Endothelial cell of umbilical vein (primary cell): ENCODE data around the gene SEMA3E. TPM values are rescaled to one million over a fixed set of nuclear protein-coding genes. Genes with fewer than 3 reads are reported as not detected.

Experiments
- BruUV-seq: library from RNA; stranded (reverse); fragments of 400-500 nt; replicated peaks from 2 replicates; lab custom pipeline; 2021; lab: Mats Ljungman, UMichigan
- CTCF ChIA-PET: fragments of 300-600, 350-600 bp; sonication (Branson Sonifier 250); formaldehyde crosslinking; loops from one replicate; lab custom pipeline; 2021; ENCODE audit warnings: antibody characterized with exemption, inconsistent platforms; lab: Charles Lee
- POLR2A ChIA-PET: fragments of 300-600, 350-600 bp; sonication (Branson Sonifier 250); formaldehyde crosslinking; loops from one replicate; lab custom pipeline; 2021; ENCODE audit warnings: antibody characterized with exemption, inconsistent platforms; lab: Charles Lee
- DNase-seq: peaks from one replicate; pipeline ENCODE4 v3.0.0-alpha.2; 2011; ENCODE audit warnings: low read depth, low spot score
- FAIRE-seq: peaks from 2 replicates; lab custom pipeline; 2011; peaks lifted over from hg19 to GRCh38; lab: Jason Lieb, UNC
- H2AFZ ChIP-seq: 2 replicates; pipeline ENCODE4 v1.6.0; 2012; ENCODE audit warnings: low read depth, low read length, control low read depth, inconsistent platforms
- H3K27ac ChIP-seq: 2 replicates; pipeline ENCODE4 v1.5.1; 2011; ENCODE audit warnings: low read depth, mild to moderate bottlenecking, control low read depth, low read length, moderate library complexity; ENCODE audit not compliant: insufficient read depth
- H3K27me3 ChIP-seq, 2 experiments: 2 replicates each; pipeline versions ENCODE4 v1.6.0 to v1.6.1; 2011; ENCODE audit warnings: low read length in 2 of 2, mixed read lengths in 1 of 2; ENCODE audit not compliant: control insufficient read depth in 2 of 2, insufficient read depth in 2 of 2
- H3K36me3 ChIP-seq, 2 experiments: 2 replicates in 1 of 2; 3 replicates in 1 of 2; pipeline ENCODE4 v1.5.1; 2011; ENCODE audit warnings: low read length in 2 of 2, mild to moderate bottlenecking in 1 of 2, moderate library complexity in 1 of 2; ENCODE audit not compliant: control insufficient read depth in 2 of 2, insufficient read depth in 2 of 2; ENCODE audit errors: extremely low read depth in 1 of 2
- H3K4me1 ChIP-seq: 3 replicates; pipeline ENCODE4 v1.5.1; 2011; ENCODE audit warnings: mild to moderate bottlenecking, low read length; ENCODE audit not compliant: control insufficient read depth, insufficient read depth; ENCODE audit errors: extremely low read depth
- H3K4me2 ChIP-seq: 2 replicates; pipeline ENCODE4 v1.6.1; 2011; ENCODE audit warnings: low read length, control low read depth, mixed read lengths; ENCODE audit not compliant: insufficient read depth
- H3K4me3 ChIP-seq, 3 experiments: fragments of 200-600 bp in 1 of 3; sonication (generic), shearing (Covaris generic) in 1 of 3; replicated peaks in 1 of 3; 2 replicates each; pipeline ENCODE4 v1.5.1; 2011 to 2016; ENCODE audit warnings: control low read depth in 3 of 3, low read length in 3 of 3, mild to moderate bottlenecking in 2 of 3, inconsistent platforms in 1 of 3, low read depth in 1 of 3, moderate library complexity in 1 of 3; ENCODE audit not compliant: insufficient read depth in 1 of 3
- H3K79me2 ChIP-seq: 2 replicates; pipeline ENCODE4 v1.6.0; 2012; ENCODE audit warnings: low read length, inconsistent platforms; ENCODE audit not compliant: control insufficient read depth, insufficient read depth
- H3K9ac ChIP-seq: replicated peaks from 2 replicates; pipeline ENCODE3; 2011; ENCODE audit warnings: low read length, control low read depth; ENCODE audit not compliant: insufficient read depth; ENCODE audit errors: extremely low read depth
- H3K9me1 ChIP-seq: replicated peaks from 3 replicates; pipeline ENCODE4 v1.6.0; 2011; ENCODE audit warnings: mild to moderate bottlenecking, low read length; ENCODE audit not compliant: control insufficient read depth, insufficient read depth; ENCODE audit errors: extremely low read depth
- H3K9me3 ChIP-seq: replicated peaks from 2 replicates; pipeline ENCODE4 v1.5.1; 2012; ENCODE audit warnings: low read length, inconsistent platforms; ENCODE audit not compliant: control insufficient read depth, insufficient read depth
- H4K20me1 ChIP-seq: replicated peaks from 2 replicates; pipeline ENCODE3; 2011; ENCODE audit warnings: mild to moderate bottlenecking, low read length; ENCODE audit not compliant: control insufficient read depth, insufficient read depth; ENCODE audit errors: extremely low read depth
- EZH2 ChIP-seq: IDR thresholded peaks from 2 replicates; pipeline ENCODE4 v1.6.1; 2012; ENCODE audit warnings: borderline replicate concordance, low read depth, mild to moderate bottlenecking, moderate library complexity, low read length, inconsistent platforms; ENCODE audit not compliant: severe bottlenecking
- JUN ChIP-seq: IDR thresholded peaks from 2 replicates; pipeline ENCODE4 v1.6.1; 2011; ENCODE audit warnings: borderline replicate concordance, low read depth; ENCODE audit not compliant: insufficient read length, insufficient read depth
- POLR2A ChIP-seq: IDR thresholded peaks from 2 replicates; pipeline ENCODE4 v1.6.1; 2012; ENCODE audit warnings: low read depth, mild to moderate bottlenecking, control low read depth, low read length
- POLR2AphosphoS5 ChIP-seq: IDR thresholded peaks from 2 replicates; pipeline ENCODE4 v1.6.1; 2012; ENCODE audit warnings: low read depth, mild to moderate bottlenecking, control low read depth, low read length, moderate library complexity; ENCODE audit not compliant: insufficient read depth
- dilution Hi-C: fragments of 300-500 bp; cut with MboI; formaldehyde crosslinking; loops from one replicate; pipeline ENCODE4 v1.15.0; 2019; ENCODE audit warnings: low sequenced_read_pairs; ENCODE audit not compliant: extremely low pct_ligation_motif_present
- intact Hi-C: fragments of 100-400 bp; cut with micrococcal nuclease; formaldehyde crosslinking; loops from one replicate; pipeline ENCODE4 v1.10.0; 2022
- polyA plus RNA-seq, 4 experiments: library from polyadenylated mRNA; depleted of rRNA in 3 of 4; stranded (reverse) in 3 of 4; unstranded in 1 of 4; fragments of >200 nt; gene quantifications; 2 replicates each; pipeline versions ENCODE4 v1.2.1 to v1.2.3, GENCODE V29; 2011 to 2012; ENCODE audit warnings: missing spikeins in 1 of 4
- total RNA-seq: library from RNA; stranded (reverse); gene quantifications from 2 replicates; pipeline ENCODE4 v1.2.3, GENCODE V29; 2021
- TF ChIP-seq, protein P1 (sequence below): IDR thresholded peaks from 2 replicates; pipeline ENCODE4 v1.6.1; 2011; ENCODE audit not compliant: insufficient read depth, insufficient read length

Gene SEMA3E
- total and polyA plus RNA-seq, 2 donors (not counting 3 experiments of a cell fraction or from before 2014, with no cell fraction given), result not detected

DNA sequence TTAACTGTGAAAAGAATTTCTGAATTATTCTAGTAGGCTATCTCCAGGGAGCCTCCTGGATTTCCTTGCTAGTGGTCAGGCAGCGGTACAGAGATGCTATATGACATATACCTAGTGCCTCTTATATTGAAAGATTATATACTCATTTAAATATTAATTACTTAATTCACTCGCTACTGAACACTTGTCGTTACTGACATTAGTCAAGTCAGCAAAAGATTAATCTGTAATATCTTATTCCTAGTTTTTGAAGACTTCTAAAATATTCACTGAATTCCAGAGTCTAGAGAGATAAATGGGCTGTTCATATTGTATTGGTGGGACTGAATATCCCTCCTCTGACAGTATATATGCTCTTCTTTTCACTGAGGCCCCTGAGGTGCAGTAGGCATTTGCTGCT is 2.9 kb downstream of the SEMA3E start:
- H4K20me1 ChIP-seq, result no peaks in the 10 kb centered on the region
- peaks cover 9 to 41% of the 10 kb centered on the region in 2 experiments for H3K27me3 ChIP-seq
- H3K4me2 ChIP-seq, result no peak overlapping the region
- no TSS peak for BruUV-seq
- FAIRE-seq (no peak), DNase-seq (no peak)
- ChIA-PET CTCF (no interaction called here), POLR2A (no interaction called here)
- H3K36me3 ChIP-seq, result no peaks in the 10 kb centered on the region
- no peaks in the 10 kb centered on the region for H3K4me1 ChIP-seq
- no peak overlapping the region for H3K4me3 ChIP-seq
- TF ChIP-seq, protein P1, sequence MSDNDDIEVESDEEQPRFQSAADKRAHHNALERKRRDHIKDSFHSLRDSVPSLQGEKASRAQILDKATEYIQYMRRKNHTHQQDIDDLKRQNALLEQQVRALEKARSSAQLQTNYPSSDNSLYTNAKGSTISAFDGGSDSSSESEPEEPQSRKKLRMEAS, result no peak
- no peak overlapping the region for H3K27ac ChIP-seq
- no peaks in the 10 kb centered on the region for H3K9me3 ChIP-seq
- H3K9me1 ChIP-seq, result no peaks in the 10 kb centered on the region
- intact Hi-C loops (no loop called here), dilution Hi-C loops (no loop called here)
- no peak overlapping the region for H3K9ac ChIP-seq
- H3K79me2 ChIP-seq, result no peaks in the 10 kb centered on the region
- H2AFZ ChIP-seq, result no peak overlapping the region

DNA sequence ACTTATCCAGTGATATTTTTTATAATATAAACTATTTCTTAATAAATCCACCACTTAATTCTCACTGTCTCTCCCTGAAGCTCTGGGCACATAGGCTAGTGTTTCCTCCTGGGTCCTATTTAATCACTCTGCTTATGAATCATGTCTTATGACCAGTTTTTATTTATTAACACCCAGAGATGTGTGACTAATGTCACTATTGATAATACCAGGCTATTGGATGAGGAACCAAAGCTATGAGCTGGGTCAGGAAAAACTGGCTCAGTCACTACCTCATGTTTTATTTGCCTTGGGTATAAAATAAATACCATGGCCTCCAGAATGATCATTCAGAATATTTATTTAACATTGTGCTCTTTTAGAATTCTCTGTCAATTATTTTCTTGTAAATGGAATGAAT is 5.2 kb downstream of the SEMA3E start:
- Histone ChIP-seq H3K4me3 (no peak overlapping the region), H3K9ac (no peak overlapping the region), H3K4me2 (no peak overlapping the region), H3K27ac (no peak overlapping the region), H3K79me2 (no peaks in the 10 kb centered on the region), H3K9me1 (no peaks in the 10 kb centered on the region), H3K36me3 (no peaks in the 10 kb centered on the region), H3K9me3 (no peaks in the 10 kb centered on the region), H3K4me1 (no peaks in the 10 kb centered on the region), H2AFZ (no peak overlapping the region), H4K20me1 (no peaks in the 10 kb centered on the region), H3K27me3 (peaks cover 5 to 21% of the 10 kb centered on the region in 2 experiments)
- CTCF ChIA-PET, result interaction anchor here (1.3 kb wide), 1 partner anchor 13 kb away, joined by 3 read pairs; no protein-coding TSS in a partner anchor
- no TSS peak for BruUV-seq
- dilution Hi-C loops (no loop called here), intact Hi-C loops (no loop called here)
- POLR2A ChIA-PET, result no interaction called here
- no peak for FAIRE-seq
- TF ChIP-seq JUN (no peak), EZH2 (no peak), POLR2AphosphoS5 (no peak), POLR2A (no peak)
- TF ChIP-seq, protein P1, result no peak
- no peak for DNase-seq
